ENCODE results near the gene YIF1B.
"Not testable (repeated sequence)": the region's sequence is repeated elsewhere in the genome, so short reads cannot be mapped to it uniquely, and the experiment has no call there.

Gene YIF1B

GRCh38 chr19:38315657-38316476 lies at the start of gene YIF1B:
Gene YIF1B, minus strand, starts transcription at chr19:38315947. Its CDS starts 30 bp downstream, at chr19:38315917.
- DNase-seq: peak; percentile 92

GRCh38 chr19:38362946-38363688 lies 47.4 kb upstream of the YIF1B start:
- DNase-seq: not testable (repeated sequence)

GRCh38 chr19:38362076-38362945 lies 46.6 kb upstream of the YIF1B start:
- DNase-seq: peak; percentile 37

GRCh38 chr19:38361633-38362075 lies 45.9 kb upstream of the YIF1B start:
- DNase-seq: peak; percentile 28

- DNase-seq: no peak
Measured at GRCh38 chr19:38360839-38361631, 45.3 kb upstream of the YIF1B start.

GRCh38 chr19:38360351-38360750 lies 44.6 kb upstream of the YIF1B start:
- DNase-seq: no peak

- no peak for DNase-seq
Measured at GRCh38 chr19:38359242-38360021, 43.7 kb upstream of the YIF1B start.

- no peak for DNase-seq
Measured at GRCh38 chr19:38358071-38358470, 42.3 kb upstream of the YIF1B start.

- no peak for DNase-seq
Measured at GRCh38 chr19:38355728-38356725, 40.3 kb upstream of the YIF1B start.

GRCh38 chr19:38352611-38353010 lies 36.9 kb upstream of the YIF1B start:
- no peak for DNase-seq

GRCh38 chr19:38351865-38352395 lies 36.2 kb upstream of the YIF1B start:
- DNase-seq: no peak

- DNase-seq: no peak
Measured at GRCh38 chr19:38350883-38351282, 35.1 kb upstream of the YIF1B start.

GRCh38 chr19:38346837-38347236 lies 31.1 kb upstream of the YIF1B start:
- no peak for DNase-seq

GRCh38 chr19:38340927-38341326 lies 25.2 kb upstream of the YIF1B start:
- no peak for DNase-seq

- DNase-seq: not testable (repeated sequence)
Measured at GRCh38 chr19:38339011-38339410, 23.3 kb upstream of the YIF1B start.

GRCh38 chr19:38337360-38337653 lies 21.6 kb upstream of the YIF1B start:
- DNase-seq: no peak

- DNase-seq: peak; percentile 94
Measured at GRCh38 chr19:38336638-38337359, 21.1 kb upstream of the YIF1B start.

GRCh38 chr19:38335949-38336637 lies 20.3 kb upstream of the YIF1B start:
- peak; percentile 89 for DNase-seq

GRCh38 chr19:38333245-38333644 lies 17.5 kb upstream of the YIF1B start:
- no peak for DNase-seq

Measured in activated CD4-positive, alpha-beta T cell treated with anti-CD3 and anti-CD28 coated beads for 1 hour (primary cell).